Measurements from ENCODE around the gene B2M. TPM values are rescaled to one million over a fixed set of nuclear protein-coding genes. Genes with fewer than 3 reads are reported as not detected.
"Not testable (repeated sequence)": the region's sequence is repeated elsewhere in the genome, so short reads cannot be mapped to it uniquely, and the experiment has no call there.

The B2M gene
- 447 TPM for polyA plus RNA-seq (ENCODE audit: insufficient read length)

- peak; percentile 81 for DNase-seq (ENCODE audit: low read depth)
Measured at GRCh38 chr15:44711096-44711742, at the start of gene B2M, which contains the start of gene PATL2. TSS of gene B2M (plus strand) at chr15:44711517. CDS start at chr15:44711547, 30 bp downstream. TSS of gene PATL2 (minus strand) at chr15:44711323. CDS start at chr15:44676490, 34,833 bp downstream.

GRCh38 chr15:44661576-44661975 lies 49.7 kb upstream of the B2M start:
- no peak for DNase-seq (ENCODE audit: low read depth)

DNA sequence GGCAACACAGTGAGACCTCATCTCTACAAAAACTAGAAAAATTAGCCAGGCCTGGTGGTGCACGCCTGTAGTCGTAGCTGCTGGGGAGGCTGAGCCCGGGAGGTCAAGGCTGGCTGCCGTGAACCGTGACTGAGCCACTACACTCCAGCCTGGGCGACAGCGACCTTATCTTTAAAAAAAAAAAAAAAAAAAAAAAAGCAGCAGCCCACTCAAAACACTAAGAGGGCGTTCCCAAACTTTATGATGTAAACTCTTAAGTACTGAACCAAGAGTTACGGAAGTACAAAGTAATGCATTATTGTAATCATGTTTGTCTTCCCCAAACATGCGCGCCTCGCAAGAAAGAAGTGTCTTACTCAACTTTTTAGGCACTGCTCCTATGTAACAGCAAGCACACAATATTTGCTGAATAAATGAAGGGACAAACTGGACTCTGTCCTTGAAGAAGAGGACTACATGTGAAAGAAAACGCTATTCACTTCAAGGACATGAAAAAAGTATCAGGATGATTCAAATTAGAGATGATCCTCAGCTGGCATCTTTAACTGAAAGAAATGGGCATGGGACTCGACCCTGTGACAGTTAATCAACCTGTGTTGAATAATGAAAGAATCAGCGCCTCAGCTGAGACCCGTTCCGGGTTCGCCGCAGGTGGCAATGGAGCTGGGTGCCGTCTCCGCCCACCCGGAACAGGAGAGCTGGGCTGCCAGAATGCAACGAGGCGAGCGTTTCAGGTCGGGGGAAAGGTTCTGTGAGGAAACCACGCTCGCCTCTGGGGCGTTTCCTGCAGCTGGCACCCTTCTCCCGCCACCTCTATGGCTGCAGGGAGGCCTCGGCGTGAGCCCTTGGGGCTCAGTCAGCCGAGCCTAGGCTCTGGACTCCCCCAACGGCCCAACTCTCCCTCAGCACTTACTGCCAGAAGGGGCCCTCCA lies 48.6 kb upstream of the B2M start:
- no peak for DNase-seq (ENCODE audit: low read depth)

DNA sequence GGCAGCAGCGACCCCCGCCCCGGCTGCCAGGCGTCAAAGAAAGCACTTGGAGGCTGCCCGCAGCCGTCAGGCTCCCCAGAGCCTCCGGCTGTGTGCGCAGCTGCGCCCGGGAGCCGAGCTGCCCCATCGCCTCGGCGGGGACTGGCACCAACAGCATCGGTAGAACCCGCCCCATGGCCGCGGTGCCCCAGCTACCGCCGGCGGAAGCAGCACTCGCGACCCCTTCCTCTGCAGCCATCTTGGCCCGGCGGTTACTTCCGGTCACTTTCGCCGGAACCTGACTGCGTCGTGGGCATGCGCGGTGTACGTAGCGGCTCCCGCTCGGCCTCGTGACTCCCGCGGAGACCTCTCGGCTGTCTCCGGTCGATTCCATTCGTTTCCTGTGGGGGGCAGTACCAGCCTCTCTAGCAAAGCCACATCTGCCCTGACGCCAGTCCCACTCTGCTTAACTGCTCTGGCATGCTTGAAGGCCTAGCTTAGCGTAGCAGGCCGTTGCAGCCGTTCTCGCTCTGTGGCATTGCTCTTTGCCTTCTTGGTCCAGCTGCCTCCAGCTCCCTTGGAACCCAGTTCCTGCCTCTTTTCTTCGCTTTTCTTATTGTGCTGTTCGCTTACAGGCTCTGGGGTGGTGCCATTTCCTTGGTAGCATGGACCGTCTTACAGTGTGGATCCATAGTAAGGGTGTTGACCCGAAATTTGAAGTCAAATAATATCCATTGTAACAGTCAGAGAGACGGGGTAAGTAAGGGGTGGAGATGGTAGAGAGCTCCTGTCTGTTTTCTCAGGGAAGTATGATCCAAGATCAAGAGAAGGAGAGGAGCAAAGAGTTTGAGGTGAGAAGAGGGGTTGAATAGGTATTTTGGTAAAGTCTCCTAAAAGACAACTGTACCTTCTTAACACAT lies 47.7 kb upstream of the B2M start, which contains the start of gene SPG11:
Gene SPG11 (minus strand): TSS at position 253 of the 899 bp plus-strand sequence. CDS start 15 bp downstream, at position 238.
- peak; percentile 92 for DNase-seq (ENCODE audit: low read depth)

DNA sequence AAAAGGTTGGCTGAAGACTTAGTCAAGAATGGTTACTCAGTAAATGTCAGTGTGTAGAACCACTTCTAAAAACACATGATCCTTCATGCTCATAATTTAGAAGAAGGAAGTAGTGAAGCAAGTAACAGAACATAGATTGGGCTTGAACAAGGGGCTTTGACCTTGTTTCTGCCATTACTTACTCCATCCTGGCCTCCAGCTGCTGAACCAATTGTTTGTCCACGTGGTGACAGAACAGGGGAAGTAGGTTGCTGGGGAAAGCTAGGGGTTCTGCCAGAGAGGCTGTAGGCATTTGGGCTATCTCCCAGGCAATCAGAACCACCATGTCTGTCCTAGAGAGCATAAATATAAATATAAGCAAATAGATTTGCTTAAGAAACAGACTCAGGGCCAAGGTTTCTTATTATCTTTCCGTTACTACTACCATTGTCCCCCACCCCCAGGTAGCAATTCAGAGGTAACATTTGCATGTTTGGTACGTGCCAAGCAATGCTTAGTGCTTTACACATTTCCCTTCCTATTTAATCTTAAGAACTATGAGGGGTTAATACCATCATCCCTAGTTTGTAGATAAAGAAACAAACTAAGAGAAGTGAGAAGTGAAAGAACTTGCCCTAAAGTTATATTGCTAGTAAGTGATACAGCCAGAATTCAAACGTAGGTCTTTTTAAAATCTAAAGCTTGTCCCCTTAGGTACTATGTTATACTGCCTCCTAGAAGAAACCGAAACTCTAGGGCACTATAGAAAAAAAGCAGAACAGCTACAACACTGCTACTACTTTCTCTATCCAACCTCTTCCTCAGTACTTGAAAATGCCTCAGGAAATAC lies 44.9 kb upstream of the B2M start:
- DNase-seq (ENCODE audit: low read depth), result no peak

GRCh38 chr15:44667039-44667360 lies 44.3 kb upstream of the B2M start:
- DNase-seq (ENCODE audit: low read depth), result no peak

GRCh38 chr15:44668921-44669320 lies 42.4 kb upstream of the B2M start:
- no peak for DNase-seq (ENCODE audit: low read depth)

DNA sequence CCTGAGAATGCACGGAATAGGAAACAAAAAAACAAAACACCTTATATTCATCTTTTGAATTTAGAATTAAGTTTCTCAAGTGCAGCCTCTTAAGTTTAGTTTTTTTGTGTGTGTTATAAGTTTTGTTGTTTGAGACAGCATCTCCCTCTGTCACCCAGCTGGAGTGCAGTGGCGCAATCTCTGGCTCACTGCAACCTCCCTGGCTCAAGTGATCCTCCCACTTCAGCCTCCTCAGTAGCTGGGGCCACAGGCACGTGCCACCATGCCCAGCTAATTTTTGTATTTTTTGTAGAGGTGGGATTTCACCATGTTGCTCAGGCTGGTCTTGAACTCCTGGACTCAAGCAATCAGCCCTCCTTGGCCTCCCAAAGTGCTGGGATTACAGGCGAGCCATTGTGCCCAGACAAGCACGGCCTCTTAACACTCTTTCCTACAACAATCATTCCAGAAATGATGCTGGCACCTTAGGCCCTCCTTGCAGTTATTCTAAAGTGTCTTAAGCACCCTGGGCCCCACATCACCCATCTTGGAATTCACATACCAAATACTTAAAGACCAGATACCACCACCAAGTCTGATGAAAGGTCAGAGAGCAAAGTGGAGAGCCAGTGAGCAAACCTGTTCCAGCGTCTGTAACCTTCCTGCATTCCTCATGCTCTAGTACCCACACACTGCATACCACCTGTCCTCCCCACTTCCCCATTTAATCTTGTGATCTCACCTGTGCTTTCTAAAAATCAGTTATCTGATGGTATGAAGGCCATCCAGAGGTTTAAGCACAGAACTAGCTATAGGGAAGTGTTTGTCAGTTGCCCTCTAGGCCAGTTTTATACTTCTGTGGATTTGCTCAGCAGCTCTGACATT lies 41.0 kb upstream of the B2M start:
- DNase-seq (ENCODE audit: low read depth), result no peak

GRCh38 chr15:44673639-44674038 lies 37.7 kb upstream of the B2M start:
- DNase-seq (ENCODE audit: low read depth), result no peak

- no peak for DNase-seq (ENCODE audit: low read depth)
Measured at GRCh38 chr15:44675911-44676310, 35.4 kb upstream of the B2M start.

- no peak for DNase-seq (ENCODE audit: low read depth)
Measured at GRCh38 chr15:44676676-44677075, 34.6 kb upstream of the B2M start.

GRCh38 chr15:44682211-44682610 lies 29.1 kb upstream of the B2M start:
- no peak for DNase-seq (ENCODE audit: low read depth)

GRCh38 chr15:44682809-44683682 lies 28.3 kb upstream of the B2M start:
- not testable (repeated sequence) for DNase-seq (ENCODE audit: low read depth)

DNA sequence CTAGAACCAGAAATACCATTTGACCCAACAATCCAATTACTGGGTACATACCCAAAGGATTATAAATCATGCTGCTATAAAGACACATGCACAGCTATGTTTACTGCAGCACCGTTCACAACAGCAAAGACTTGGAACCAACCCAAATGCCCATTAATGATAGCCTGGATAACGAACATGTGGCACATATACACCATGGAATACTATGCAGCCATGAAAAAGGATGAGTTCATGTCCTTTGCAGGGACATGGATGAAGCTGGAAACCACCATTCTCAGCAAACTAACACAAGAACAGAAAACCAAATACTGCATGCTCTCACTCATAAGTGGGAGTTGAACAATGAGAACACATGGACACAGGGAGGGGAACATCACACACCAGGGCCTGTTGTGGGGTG lies 22.0 kb upstream of the B2M start:
- DNase-seq (ENCODE audit: low read depth), result not testable (repeated sequence)

DNA sequence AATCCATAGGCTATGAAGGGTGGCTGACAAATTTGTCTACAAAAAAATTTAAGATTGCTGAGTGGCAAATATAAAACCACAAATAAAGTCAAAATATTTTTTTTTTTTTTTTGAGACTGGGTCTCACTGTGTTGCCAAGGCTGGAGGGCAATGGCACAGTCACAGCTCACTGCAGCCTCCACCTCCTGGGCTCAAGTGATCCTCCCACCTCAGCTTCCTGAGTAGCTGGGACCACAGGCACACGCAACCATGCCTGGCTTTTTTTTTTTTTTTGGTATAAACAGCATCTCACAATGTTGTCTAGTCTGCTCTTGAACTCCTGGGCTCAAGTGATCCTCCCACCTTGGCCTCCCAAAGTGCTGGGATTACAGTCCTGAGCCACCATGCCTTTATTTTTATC lies 21.1 kb upstream of the B2M start:
- DNase-seq (ENCODE audit: low read depth), result not testable (repeated sequence)

DNA sequence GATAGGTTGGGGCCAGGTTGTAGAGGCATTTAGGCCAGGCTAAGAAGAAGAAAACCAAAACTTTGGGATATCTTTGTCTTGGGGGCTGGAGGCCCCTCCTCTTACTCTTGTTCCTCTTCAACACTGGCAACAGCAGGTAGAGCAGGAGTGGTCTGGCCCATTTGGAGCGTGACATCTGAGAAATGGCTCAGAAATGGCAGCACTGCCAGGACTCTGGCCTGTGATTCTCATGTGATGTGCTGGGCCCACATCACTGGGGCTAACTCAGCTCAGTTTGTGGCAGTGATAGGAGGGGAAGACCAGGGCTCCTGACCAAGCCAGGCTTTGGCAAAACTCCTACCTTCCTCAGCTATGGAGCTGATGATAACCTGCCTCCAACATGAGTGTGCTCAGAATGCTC lies 18.7 kb upstream of the B2M start:
- no peak for DNase-seq (ENCODE audit: low read depth)

DNA sequence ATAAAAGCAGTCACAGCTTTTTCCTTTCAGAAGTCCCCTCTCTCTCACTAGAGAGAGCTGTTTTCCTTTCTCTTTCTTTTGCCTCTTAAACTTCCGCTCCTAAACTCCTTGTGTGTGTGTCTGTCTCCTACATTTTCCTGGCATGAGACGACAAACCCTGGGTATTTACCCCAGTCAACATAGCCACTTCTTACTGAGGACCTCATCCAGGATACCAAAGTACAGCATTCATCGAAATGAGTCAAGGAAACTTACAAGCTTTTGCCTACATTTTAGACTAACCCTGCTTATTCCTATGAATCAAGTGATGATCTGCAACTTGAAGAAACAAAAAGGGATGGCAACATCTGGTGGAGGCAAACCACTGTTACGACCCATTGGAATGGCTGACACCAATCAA lies 16.9 kb upstream of the B2M start:
- DNase-seq (ENCODE audit: low read depth), result no peak

DNA sequence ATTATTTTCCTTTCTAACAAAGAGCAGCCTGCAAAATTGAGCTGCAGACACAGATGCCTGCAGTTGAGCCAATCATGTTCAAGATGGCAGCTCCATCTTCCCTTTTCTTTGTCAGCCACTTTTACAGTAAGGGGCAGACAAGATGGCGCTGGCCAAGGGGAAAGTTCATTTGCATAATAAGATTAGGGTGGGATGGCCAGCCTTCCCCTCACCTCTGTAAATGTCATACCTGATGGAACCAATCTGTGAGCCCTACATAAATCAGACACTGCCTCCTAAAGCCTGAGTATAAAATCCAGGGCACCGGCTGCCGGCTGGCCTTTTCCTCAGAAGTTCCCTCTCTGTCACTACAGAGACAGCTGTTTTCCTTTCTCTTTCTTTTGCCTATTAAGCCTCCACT lies 16.0 kb upstream of the B2M start:
- DNase-seq (ENCODE audit: low read depth), result no peak

GRCh38 chr15:44697014-44697413 lies 14.3 kb upstream of the B2M start:
- no peak for DNase-seq (ENCODE audit: low read depth)

All from forelimb muscle (tissue), 1 donor.